NCI-H446 (cell line): ENCODE data around the gene CDH12.

Experiments used
- DNase-seq, 2 experiments: peaks; one replicate each; lab custom pipeline; 2025; lab: John Stamatoyannopoulos, UW

The CDH12 gene

GRCh38 chr5:21711866-21712758 is 1141.0 kb downstream of the CDH12 start:
- no peak for DNase-seq

- DNase-seq = no peak
These were observed 1143.4 kb downstream of the CDH12 start for GRCh38 chr5:21709770-21710169.

GRCh38 chr5:21704974-21705668 is 1148.0 kb downstream of the CDH12 start:
- no peak for DNase-seq

GRCh38 chr5:21701317-21701716 is 1151.8 kb downstream of the CDH12 start:
- no peak for DNase-seq
